Erythroblast (primary cell): ENCODE data around the gene BRWD1.

Source experiments
- GATA1 ChIP-seq: IDR thresholded peaks from 2 replicates; pipeline ENCODE4 v1.6.1; 2011; ENCODE audit warnings: low read depth, mild to moderate bottlenecking, control low read depth, low read length, moderate library complexity
- POLR2A ChIP-seq: IDR thresholded peaks from 2 replicates; pipeline ENCODE4 v1.6.1; 2011; ENCODE audit warnings: mild to moderate bottlenecking, low read length

DNA sequence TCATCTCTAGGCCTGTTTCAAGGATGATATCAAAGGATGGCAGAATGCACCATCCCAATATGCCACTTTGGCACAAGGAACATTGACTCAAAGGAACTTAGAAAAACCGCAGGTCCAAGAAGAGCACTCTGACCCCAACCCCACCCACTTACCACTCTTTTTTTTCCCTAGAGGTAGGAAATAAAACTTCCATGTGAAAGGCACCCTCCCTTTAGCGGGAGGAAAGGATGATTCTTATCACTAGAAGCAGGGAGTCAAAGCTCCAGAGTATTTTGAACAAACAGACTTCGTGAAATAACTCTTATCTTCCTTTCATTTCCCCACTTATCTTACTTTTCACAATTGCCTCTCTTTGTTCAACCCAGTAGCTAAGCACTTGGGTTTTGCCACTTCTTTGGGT, 152.4 kb downstream of the BRWD1 start:
- TF ChIP-seq POLR2A (no peak), GATA1 (no peak)
